Putamen (tissue), 1 donor: ENCODE measurements around the gene AP5B1.
"Not testable (repeated sequence)": the region's sequence is repeated elsewhere in the genome, so short reads cannot be mapped to it uniquely, and the experiment has no call there.

ENCODE experiments used
- DNase-seq: peaks from one replicate; pipeline ENCODE4 v3.0.0-alpha.2; 2016; ENCODE audit warnings: low spot score

AP5B1 gene

GRCh38 chr11:65786008-65786785 is 5.4 kb upstream of the AP5B1 start:
- no peak for DNase-seq

GRCh38 chr11:65785319-65786007 is 4.7 kb upstream of the AP5B1 start:
- DNase-seq, result no peak

DNA sequence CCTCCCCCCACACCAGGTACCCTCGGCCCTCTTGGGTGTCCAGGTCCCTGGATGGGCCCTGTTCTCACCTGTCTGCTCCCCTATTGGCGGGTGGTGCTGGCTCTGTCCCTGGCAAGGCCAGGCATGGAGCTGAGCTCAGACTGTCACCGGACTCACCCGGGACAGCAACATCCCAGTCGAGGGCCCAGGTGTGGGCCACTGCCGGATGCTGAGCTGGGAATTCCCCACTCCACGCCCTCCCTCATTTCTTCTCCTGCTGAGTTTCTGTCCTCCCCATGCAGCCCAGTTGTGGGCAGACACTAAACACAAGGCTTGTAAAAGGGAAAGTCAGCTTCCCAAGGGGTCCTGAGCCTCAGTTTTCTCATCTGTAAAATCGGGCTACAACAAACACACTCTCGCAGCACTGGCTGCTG is 2.0 kb upstream of the AP5B1 start:
- no peak for DNase-seq

DNA sequence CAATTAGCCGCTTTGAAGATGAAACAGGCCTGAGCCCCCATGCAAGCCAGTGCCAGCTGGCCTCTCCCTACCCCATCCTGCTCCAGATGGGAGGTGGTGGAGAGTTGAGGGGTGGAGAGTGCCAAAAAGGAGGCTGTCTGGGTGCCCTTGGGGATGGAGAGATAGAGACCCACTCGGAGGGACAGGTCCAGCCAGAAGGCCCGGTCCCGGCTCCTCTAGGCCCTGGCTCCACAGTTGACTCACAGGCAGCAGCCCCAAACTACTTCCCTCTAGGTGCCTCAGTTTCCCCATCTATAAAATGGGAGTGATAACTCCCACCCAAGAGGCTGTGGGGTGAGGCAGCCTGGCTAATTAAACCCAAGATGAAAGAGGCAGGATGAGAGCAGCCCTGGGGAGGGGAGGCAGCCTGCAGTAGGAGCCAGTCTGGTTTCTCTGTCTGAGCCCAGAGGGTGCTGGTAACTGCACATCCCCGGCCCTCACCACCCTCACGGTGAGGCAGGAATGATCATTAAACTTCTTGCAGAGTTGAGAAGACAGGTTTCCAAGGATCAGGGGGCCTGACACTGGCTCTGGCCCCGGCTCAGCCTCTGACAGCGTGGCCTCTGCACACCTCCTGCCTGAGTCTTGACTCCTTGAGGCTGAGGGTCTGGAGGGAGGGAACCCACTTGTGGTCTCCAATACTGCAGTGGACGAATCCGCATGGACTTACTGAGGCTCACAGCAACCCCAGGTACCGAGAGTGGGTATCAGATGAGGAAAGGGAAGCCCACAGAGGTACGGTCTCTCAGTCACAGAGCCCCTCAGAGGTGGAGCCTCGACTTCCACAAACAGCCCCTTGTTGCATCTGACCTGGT is 1.4 kb upstream of the AP5B1 start:
- no peak for DNase-seq

DNA sequence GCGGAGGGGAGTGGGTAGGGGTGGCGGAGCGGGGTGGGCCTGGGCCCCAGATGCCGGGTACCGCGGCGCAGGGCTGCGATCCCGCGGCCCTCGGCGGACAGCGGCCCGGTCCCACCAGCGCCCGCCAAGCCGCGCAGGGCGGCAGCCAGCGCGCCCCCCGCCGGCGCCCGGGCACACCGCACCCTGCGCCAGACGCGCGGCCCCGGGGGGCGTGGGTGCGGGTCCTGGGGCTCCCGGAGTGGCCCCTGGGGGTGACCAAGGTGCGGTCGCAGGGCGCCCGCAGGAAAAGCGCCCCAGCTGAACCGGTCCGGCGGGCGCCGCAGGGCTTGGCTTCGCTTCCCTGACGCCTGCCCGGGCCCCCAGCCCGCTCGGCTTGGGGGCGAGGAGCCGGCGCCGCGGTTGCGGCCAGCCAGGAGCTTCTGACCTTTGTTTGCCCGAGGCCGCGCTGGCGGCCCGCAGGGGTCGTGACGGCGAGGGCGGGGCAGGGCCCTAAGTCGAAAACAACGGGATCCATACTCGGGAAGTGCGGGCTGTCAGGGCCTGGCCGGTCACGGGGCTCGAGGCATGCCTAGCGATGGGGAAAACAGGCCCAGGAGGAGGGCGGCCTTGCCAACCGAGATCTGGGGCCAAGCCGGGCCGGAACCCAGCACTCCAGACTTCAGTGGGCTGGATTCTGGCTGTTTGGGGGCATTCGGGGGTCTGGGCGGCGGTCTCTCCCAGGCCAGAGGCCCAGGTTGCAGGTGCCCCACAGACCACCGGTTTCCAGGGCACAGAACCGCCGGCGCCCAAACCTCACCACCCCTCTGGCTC is 581 bp upstream of the AP5B1 start:
- no peak for DNase-seq

GRCh38 chr11:65779919-65780769 is 632 bp downstream of the AP5B1 start:
- peak; percentile 65 for DNase-seq

- DNase-seq, result no peak
These were observed 1.2 kb downstream of the AP5B1 start for GRCh38 chr11:65779669-65779918.

GRCh38 chr11:65778901-65779668 is 1.7 kb downstream of the AP5B1 start:
- no peak for DNase-seq

DNA sequence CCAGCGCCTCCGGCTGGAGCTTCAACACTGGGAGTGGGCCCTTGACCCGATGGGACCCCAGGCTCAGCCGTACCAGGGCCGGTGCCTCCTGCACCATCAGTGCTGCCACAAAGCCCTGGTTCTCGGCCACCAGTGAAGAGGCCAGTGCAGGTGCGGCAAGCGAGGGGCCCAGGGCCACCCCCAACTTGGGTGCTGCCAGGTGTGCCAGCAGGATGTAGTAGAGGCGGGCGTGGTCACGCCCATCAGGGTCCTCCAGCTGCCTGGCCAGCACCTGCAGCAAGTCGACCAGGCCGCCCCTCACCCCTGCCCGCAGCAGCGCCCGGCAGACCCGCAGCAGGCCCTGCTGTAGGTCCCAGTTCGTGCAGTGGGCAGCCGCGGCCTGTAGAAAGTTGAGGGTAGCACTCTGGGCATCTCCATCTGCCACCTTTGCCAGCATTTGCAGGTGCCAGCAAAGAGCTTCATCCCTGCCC is 2.3 kb downstream of the AP5B1 start:
- DNase-seq, result no peak

- no peak for DNase-seq
These were observed 2.9 kb downstream of the AP5B1 start for GRCh38 chr11:65777821-65778361.

DNA sequence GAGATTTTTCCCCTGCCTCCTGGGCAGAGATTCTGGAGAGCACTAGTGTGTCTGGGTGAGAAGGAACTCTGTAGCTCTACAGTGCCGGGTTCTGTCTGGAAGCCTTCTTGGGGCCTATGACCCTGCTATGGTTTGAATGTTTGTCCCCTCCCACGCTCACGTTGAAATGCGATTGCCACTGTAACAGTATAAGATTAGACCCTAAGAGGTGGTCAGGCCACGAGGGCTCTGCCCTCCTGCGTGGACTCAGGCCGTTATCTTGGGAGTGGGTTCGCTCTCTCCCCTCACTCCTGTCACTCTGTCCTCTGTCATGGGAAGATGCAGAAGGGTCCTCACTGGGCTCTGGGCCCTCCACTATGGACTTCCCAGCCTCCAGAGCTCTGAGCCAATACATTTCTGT is 3.5 kb downstream of the AP5B1 start:
- DNase-seq, result no peak

- no peak for DNase-seq
These were observed 4.0 kb downstream of the AP5B1 start for GRCh38 chr11:65776710-65777141.

DNA sequence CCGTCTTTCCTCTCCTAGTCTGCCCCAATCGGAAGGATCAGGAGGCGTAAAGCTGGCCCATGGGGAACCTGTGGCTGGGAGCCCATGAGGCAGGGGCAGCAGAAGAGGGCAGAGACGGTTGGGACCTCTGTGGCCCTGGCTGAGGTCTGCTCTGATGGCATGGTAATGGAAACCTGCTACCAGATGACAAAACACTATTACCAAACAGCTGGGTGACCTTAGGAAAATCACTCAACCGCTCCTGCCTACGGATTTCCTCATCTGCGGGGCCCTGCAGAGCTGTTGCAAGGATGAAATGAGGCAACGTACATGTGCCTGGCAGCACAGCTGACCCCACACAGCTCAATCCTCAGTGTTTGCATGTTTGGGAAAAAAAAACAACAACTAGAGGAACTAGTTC is 4.6 kb downstream of the AP5B1 start:
- no peak for DNase-seq

DNA sequence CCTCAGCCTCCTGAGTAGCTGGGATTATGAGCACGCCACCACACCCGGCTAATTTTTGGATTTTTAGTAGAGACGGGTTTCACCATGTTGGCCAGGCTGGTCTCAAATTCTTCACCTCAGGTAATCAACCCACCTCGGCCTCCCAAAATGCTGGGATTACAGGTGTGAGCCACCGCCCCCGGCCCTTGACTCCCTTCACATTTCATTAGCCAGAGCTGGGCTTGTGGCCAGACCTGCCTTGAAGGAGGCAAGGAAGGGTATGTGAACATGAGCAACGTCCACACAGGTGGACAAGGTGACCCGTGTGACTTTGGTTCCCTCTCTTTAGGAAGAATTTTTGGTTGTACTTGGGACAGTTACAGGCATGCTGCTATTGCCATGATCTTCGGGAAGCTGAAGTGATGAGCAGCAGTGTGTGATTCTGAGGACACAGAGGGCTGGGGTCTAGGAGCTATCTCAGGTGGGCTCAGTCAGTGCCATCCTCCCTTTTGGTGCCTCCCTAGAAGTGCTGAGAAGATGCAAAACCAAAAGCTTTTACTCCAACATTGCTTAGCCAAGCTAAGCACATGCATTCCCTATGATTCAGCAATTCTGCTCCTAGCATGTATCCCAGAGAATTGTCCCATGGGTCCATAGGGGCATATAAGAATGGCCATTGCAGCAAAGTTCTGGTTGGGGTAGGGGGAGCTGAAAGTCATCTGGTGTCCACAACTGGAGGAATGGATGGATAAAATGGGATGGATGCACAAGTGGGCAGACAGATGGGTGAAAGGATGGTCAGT is 6.1 kb downstream of the AP5B1 start:
- no peak for DNase-seq

GRCh38 chr11:65773784-65774411 is 6.9 kb downstream of the AP5B1 start:
- DNase-seq, result no peak

- DNase-seq, result no peak
These were observed 9.1 kb downstream of the AP5B1 start for GRCh38 chr11:65771589-65772112.

DNA sequence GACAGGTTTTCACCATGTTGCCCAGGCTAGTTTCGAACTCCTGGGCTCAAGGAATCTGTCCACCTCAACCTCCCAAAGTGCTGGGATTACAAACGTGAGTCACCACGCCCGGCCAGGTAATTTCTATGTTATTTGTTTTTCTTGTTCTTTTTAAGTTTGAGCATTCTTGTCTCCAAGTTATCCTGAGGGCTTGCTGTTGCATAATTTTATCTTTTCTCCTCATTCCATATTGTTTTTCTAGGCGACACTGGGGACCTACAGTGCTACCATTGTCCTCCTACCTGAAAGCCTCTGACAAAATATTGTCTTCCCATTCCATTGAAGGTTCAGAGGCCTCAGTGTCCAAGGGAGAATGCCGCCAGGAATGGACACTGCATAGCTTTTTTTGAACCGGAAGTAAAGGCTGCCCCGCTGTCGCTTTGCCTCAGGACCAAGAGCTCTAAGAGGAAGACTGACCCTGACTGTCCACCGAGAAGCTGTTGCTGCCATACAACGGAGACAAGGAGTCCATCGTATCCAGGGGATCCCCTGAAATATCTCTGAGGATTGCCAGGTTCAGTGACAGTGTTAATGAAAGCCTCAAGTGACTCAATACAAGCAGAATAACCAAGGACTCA is 9.7 kb downstream of the AP5B1 start:
- no peak for DNase-seq

- not testable (repeated sequence) for DNase-seq
These were observed 13.0 kb downstream of the AP5B1 start for GRCh38 chr11:65767806-65768205.
